B cell (primary cell): ENCODE data around the gene TRPM1. TPM values are rescaled to one million over a fixed set of nuclear protein-coding genes. Genes with fewer than 3 reads are reported as not detected.

Source experiments
- ATAC-seq: fragments of 200-7000 bp; cut with Tn5 transposase; one replicate; pipeline ENCODE4 v1.10.0; 2021; ENCODE audit warnings: low read depth, mild to moderate bottlenecking, moderate number of reproducible peaks, moderate library complexity
- CTCF ChIA-PET: fragments of 350-600 bp; sonication (Branson Sonifier 250); formaldehyde crosslinking; loops from one replicate; lab custom pipeline; 2021; ENCODE audit warnings: antibody characterized with exemption, inconsistent platforms; lab: Charles Lee
- POLR2A ChIA-PET: fragments of 350-600 bp; sonication (Branson Sonifier 250); formaldehyde crosslinking; loops from one replicate; lab custom pipeline; 2021; ENCODE audit warnings: antibody characterized with exemption; lab: Charles Lee
- DNase-seq: peaks from one replicate; pipeline ENCODE4 v3.0.0; 2013
- H2AFZ ChIP-seq: 2 replicates; pipeline ENCODE4 v1.6.1; 2012; ENCODE audit warnings: mild to moderate bottlenecking, low read depth, low read length; ENCODE audit not compliant: insufficient read depth, poor library complexity, severe bottlenecking
- H3K27ac ChIP-seq, 2 donors: 1 replicate in 1 of 2; 2 replicates in 1 of 2; pipeline ENCODE4 v1.5.1; 2012 to 2013; ENCODE audit warnings: low read length in 2 of 2, mild to moderate bottlenecking in 2 of 2, moderate library complexity in 1 of 2
- H3K27me3 ChIP-seq, 4 experiments: fragments of 200-600 bp in 1 of 4; sonication (generic) in 1 of 4; replicated peaks in 1 of 4; 1 replicate in 2 of 4; 2 replicates in 2 of 4; pipeline versions ENCODE4 v1.6.1 to v1.7.0; 2013 to 2016; ENCODE audit warnings: low read length in 3 of 4, mild to moderate bottlenecking in 2 of 4, mixed read lengths in 1 of 4, moderate library complexity in 1 of 4; ENCODE audit not compliant: insufficient read depth in 4 of 4, control insufficient read depth in 3 of 4; ENCODE audit errors: control extremely low read depth in 1 of 4
- H3K36me3 ChIP-seq, 2 experiments: replicated peaks in 1 of 2; 1 replicate in 1 of 2; 2 replicates in 1 of 2; pipeline versions ENCODE4 v1.6.1 to v1.7.1; 2013; ENCODE audit warnings: low read length in 1 of 2; ENCODE audit not compliant: insufficient read depth in 2 of 2, control insufficient read depth in 1 of 2; ENCODE audit errors: control extremely low read depth in 1 of 2, extremely low read depth in 1 of 2
- H3K4me1 ChIP-seq, 2 donors: fragments of 200-600 bp in 1 of 2; sonication (generic) in 1 of 2; 1 replicate in 1 of 2; 2 replicates in 1 of 2; pipeline versions ENCODE4 v1.5.1 to v1.6.1; 2013 to 2017; ENCODE audit warnings: low read length in 2 of 2; ENCODE audit not compliant: control insufficient read depth in 2 of 2, insufficient read depth in 2 of 2
- H3K4me2 ChIP-seq: replicated peaks from 2 replicates; pipeline ENCODE3; 2012; ENCODE audit warnings: mild to moderate bottlenecking, low read depth, low read length; ENCODE audit not compliant: poor library complexity, severe bottlenecking
- H3K4me3 ChIP-seq, 5 experiments: fragments of 200-600 bp in 1 of 5; sonication (generic) in 1 of 5; 1 replicate in 3 of 5; 2 replicates in 2 of 5; pipeline versions ENCODE4 v1.5.1 to v1.7.0; 2011 to 2016; ENCODE audit warnings: low read length in 4 of 5, mild to moderate bottlenecking in 4 of 5, low read depth in 2 of 5, control low read depth in 1 of 5, moderate library complexity in 1 of 5; ENCODE audit not compliant: insufficient read depth in 1 of 5; ENCODE audit errors: control extremely low read depth in 1 of 5, extremely low read depth in 1 of 5
- H3K79me2 ChIP-seq: fragments of 200-600 bp; sonication (generic); one replicate; pipeline ENCODE4 v1.6.0; 2016; ENCODE audit warnings: low read length; ENCODE audit not compliant: control insufficient read depth, insufficient read depth
- H3K9ac ChIP-seq: fragments of 200-600 bp; sonication (generic); 2 replicates; pipeline ENCODE4 v1.6.1; 2017; ENCODE audit warnings: mild to moderate bottlenecking, low read length, moderate library complexity
- H3K9me3 ChIP-seq, 3 donors: one replicate each; pipeline versions ENCODE4 v1.6.1 to v1.7.1; 2013; ENCODE audit warnings: low read length in 2 of 3; ENCODE audit not compliant: control insufficient read depth in 2 of 3, insufficient read depth in 1 of 3; ENCODE audit errors: control extremely low read depth in 1 of 3
- H4K20me1 ChIP-seq: 2 replicates; pipeline ENCODE4 v1.6.0; 2012; ENCODE audit warnings: mild to moderate bottlenecking, low read length; ENCODE audit not compliant: insufficient read depth, control insufficient read depth, poor library complexity, severe bottlenecking
- H3K27ac Mint-ChIP-seq: one replicate; pipeline ENCODE4 v1.8.0; 2021; ENCODE audit warnings: mixed read lengths
- H3K27me3 Mint-ChIP-seq: one replicate; pipeline ENCODE4 v1.8.0; 2021; ENCODE audit warnings: mixed read lengths
- H3K4me1 Mint-ChIP-seq: one replicate; pipeline ENCODE4 v1.8.0; 2021; ENCODE audit warnings: mixed read lengths
- H3K4me3 Mint-ChIP-seq: one replicate; pipeline ENCODE4 v1.8.0; 2021; ENCODE audit warnings: mixed read lengths
- H3K9me3 Mint-ChIP-seq: one replicate; pipeline ENCODE4 v1.8.0; 2022; ENCODE audit warnings: mixed read lengths; ENCODE audit not compliant: insufficient read depth
- CTCF ChIP-seq: fragments of 200-600 bp; IDR thresholded peaks from one replicate; pipeline ENCODE4 v1.8.0; 2022; ENCODE audit warnings: antibody characterized with exemption, mild to moderate bottlenecking
- EZH2 ChIP-seq: IDR thresholded peaks from 2 replicates; pipeline ENCODE4 v1.6.1; 2012; ENCODE audit warnings: borderline replicate concordance, low read depth, mild to moderate bottlenecking, moderate library complexity, low read length; ENCODE audit not compliant: insufficient read depth, poor library complexity, severe bottlenecking
- WGBS: methylation state at CpG from one replicate; pipeline ENCODE4 v1.1.5; 2013; ENCODE audit warnings: missing lambda C conversion rate; ENCODE audit not compliant: insufficient coverage; 5-methylcytosine and 5-hydroxymethylcytosine counted together
- intact Hi-C: fragments of 100-400 bp; cut with micrococcal nuclease; formaldehyde crosslinking; loops from one replicate; pipeline ENCODE4 v1.10.0; 2022
- polyA plus RNA-seq: library from polyadenylated mRNA; depleted of rRNA; stranded (reverse); fragments of >200 nt; gene quantifications from 2 replicates; pipeline ENCODE4 v1.2.3, GENCODE V29; 2012
- total RNA-seq, 2 donors: library from RNA; stranded (reverse); fragments of 120-200 nt in 1 of 2; gene quantifications; 1 replicate in 1 of 2; 2 replicates in 1 of 2; pipeline versions ENCODE4 v1.2.3 to v1.2.4, GENCODE V29; 2013 to 2022

TRPM1 gene
- total and polyA plus RNA-seq, 2 donors (not counting 1 experiment from before 2014, with no cell fraction given), result 0.07 TPM; not detected in 1

- Mint-ChIP-seq H3K9me3 (no peaks in the 10 kb centered on the region), H3K27me3 (no peaks in the 10 kb centered on the region), H3K4me1 (peaks cover 13% of the 10 kb centered on the region), H3K27ac (peak overlapping the region; percentile 4), H3K4me3 (peak overlapping the region; percentile 0)
- Histone ChIP-seq H3K4me2 (peak overlapping the region; percentile 57), H4K20me1 (no peaks in the 10 kb centered on the region), H3K9me3 (peaks cover 0 to 3% (median 0%) of the 10 kb centered on the region in 3 donors), H3K79me2 (no peaks in the 10 kb centered on the region), H3K4me1 (peaks cover 11 to 13% of the 10 kb centered on the region in 2 donors), H3K9ac (no peak overlapping the region), H3K36me3 (no peaks in the 10 kb centered on the region), H3K27ac (no peak overlapping the region), H2AFZ (peak overlapping the region; percentile 65), H3K27me3 (no peaks in the 10 kb centered on the region), H3K4me3 (peak overlapping the region in 1 of 5 experiments; percentile 15)
- peak; percentile 85 for DNase-seq
- intact Hi-C loops, result loop anchor here (1.0 to 5.0 kb wide), 4 partner anchors 138 to 468 kb away; partner anchors contain the start of gene MTMR10
- ChIA-PET POLR2A (interaction anchor here (0.5 to 0.7 kb wide), 3 partner anchors 86 to 335 kb away, joined by 3 to 6 read pairs (median 4); no protein-coding TSS in a partner anchor), CTCF (interaction anchor here (0.6 to 5.7 kb wide), 83 partner anchors 8 to 479 kb away, joined by 3 to 73 read pairs (median 4); partner anchors contain the start of genes FAN1 and TRPM1)
- WGBS, result 39% methylated on average over 18 of the region's 19 CpGs
- TF ChIP-seq CTCF (peak; percentile 94), EZH2 (no peak)
- peak; percentile 89 for ATAC-seq
Measured at GRCh38 chr15:31128919-31129768, 27.6 kb upstream of the TRPM1 start.
